Astrocyte (in vitro differentiated cells and primary cell): ENCODE data around the gene ZNF280C. TPM values are rescaled to one million over a fixed set of nuclear protein-coding genes. Genes with fewer than 3 reads are reported as not detected.
A peak's percentile ranks its signal among the peaks of the same experiment; 100 is the strongest.

Experiments
- DNase-seq: peaks from one replicate; pipeline ENCODE4 v3.0.0-alpha.2; 2010; ENCODE audit warnings: low read depth
- FAIRE-seq: peaks from 2 replicates; lab custom pipeline; 2011; peaks lifted over from hg19 to GRCh38; lab: Jason Lieb, UNC
- H2AFZ ChIP-seq: 2 replicates; pipeline ENCODE4 v1.6.0; 2012; ENCODE audit warnings: low read depth, low read length, inconsistent platforms
- H3K27ac ChIP-seq: 2 replicates; pipeline ENCODE4 v1.5.1; 2011; ENCODE audit warnings: low read depth, low read length, inconsistent platforms
- H3K27me3 ChIP-seq: 2 replicates; pipeline ENCODE4 v1.6.0; 2011; ENCODE audit warnings: low read length, inconsistent platforms; ENCODE audit not compliant: insufficient read depth
- H3K36me3 ChIP-seq: 2 replicates; pipeline ENCODE4 v1.5.1; 2011; ENCODE audit warnings: low read length, inconsistent platforms; ENCODE audit not compliant: insufficient read depth
- H3K4me1 ChIP-seq: 2 replicates; pipeline ENCODE4 v1.5.1; 2011; ENCODE audit warnings: low read length, inconsistent platforms; ENCODE audit not compliant: insufficient read depth
- H3K4me2 ChIP-seq: 2 replicates; pipeline ENCODE4 v1.6.0; 2012; ENCODE audit warnings: low read length, inconsistent platforms
- H3K4me3 ChIP-seq: 2 replicates; pipeline ENCODE4 v1.5.1; 2011; ENCODE audit warnings: low read depth, mild to moderate bottlenecking, low read length, inconsistent platforms; ENCODE audit not compliant: insufficient read depth
- H3K79me2 ChIP-seq: 2 replicates; pipeline ENCODE4 v1.6.0; 2012; ENCODE audit warnings: mild to moderate bottlenecking, low read length, inconsistent platforms; ENCODE audit not compliant: insufficient read depth
- H3K9ac ChIP-seq: 2 replicates; pipeline ENCODE4 v1.6.0; 2012; ENCODE audit warnings: mild to moderate bottlenecking, low read length, inconsistent platforms
- H3K9me3 ChIP-seq: 2 replicates; pipeline ENCODE4 v1.5.1; 2012; ENCODE audit warnings: low read depth, mild to moderate bottlenecking, low read length, inconsistent platforms; ENCODE audit not compliant: insufficient read depth
- H4K20me1 ChIP-seq: 2 replicates; pipeline ENCODE4 v1.6.0; 2012; ENCODE audit warnings: low read length, inconsistent platforms; ENCODE audit not compliant: insufficient read depth
- H3K27ac Mint-ChIP-seq: one replicate; pipeline ENCODE4 v1.8.0; 2021; ENCODE audit warnings: mild to moderate bottlenecking, mixed read lengths; ENCODE audit not compliant: unreplicated experiment
- H3K27me3 Mint-ChIP-seq: one replicate; pipeline ENCODE4 v1.8.0; 2021; ENCODE audit warnings: low read depth, mixed read lengths; ENCODE audit not compliant: unreplicated experiment
- H3K36me3 Mint-ChIP-seq: one replicate; pipeline ENCODE4 v1.8.0; 2021; ENCODE audit warnings: low read depth, mixed read lengths; ENCODE audit not compliant: unreplicated experiment
- H3K4me1 Mint-ChIP-seq: one replicate; pipeline ENCODE4 v1.8.0; 2021; ENCODE audit warnings: low read depth, mixed read lengths; ENCODE audit not compliant: unreplicated experiment
- H3K4me3 Mint-ChIP-seq: one replicate; pipeline ENCODE4 v1.8.0; 2021; ENCODE audit warnings: mild to moderate bottlenecking, moderate library complexity, mixed read lengths; ENCODE audit not compliant: unreplicated experiment
- H3K9me3 Mint-ChIP-seq: one replicate; pipeline ENCODE4 v1.8.0; 2021; ENCODE audit warnings: mild to moderate bottlenecking, mixed read lengths; ENCODE audit not compliant: unreplicated experiment
- EZH2 ChIP-seq: IDR thresholded peaks from 2 replicates; pipeline ENCODE4 v1.6.1; 2012; ENCODE audit warnings: mild to moderate bottlenecking, low read length, inconsistent platforms; ENCODE audit not compliant: insufficient read depth
- total RNA-seq: library from RNA; stranded (reverse); gene quantifications from 2 replicates; pipeline ENCODE4 v1.2.1, GENCODE V29; 2021
- TF ChIP-seq, protein P1 (sequence below): IDR thresholded peaks from 2 replicates; pipeline ENCODE4 v1.5.1; 2011; ENCODE audit warnings: low read depth, mild to moderate bottlenecking, inconsistent platforms, low read length, moderate library complexity; ENCODE audit not compliant: insufficient read depth

ZNF280C gene
- total RNA-seq, 1 donor from 2014 or later, result 7.8 TPM

DNA sequence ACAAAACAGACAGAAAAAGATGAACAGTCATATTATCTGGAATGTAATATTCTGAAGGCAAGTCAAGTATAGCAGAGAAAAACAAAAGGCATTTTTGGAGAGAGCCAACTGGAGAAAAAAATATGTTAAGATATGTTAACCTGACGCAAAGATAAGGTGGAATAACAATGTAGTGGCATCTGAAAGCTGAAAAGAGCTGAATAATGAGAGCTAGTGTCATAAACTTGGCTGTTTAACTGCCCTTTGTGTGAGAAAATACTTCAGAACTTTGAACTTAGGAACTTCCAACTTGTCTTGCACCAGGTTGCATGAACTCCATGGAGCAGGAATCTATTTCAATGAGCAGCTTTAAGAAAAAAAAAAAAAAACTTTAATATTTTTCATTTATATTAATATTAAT, 64.1 kb downstream of the ZNF280C start:
- H3K27ac ChIP-seq, result no peak overlapping the region
- Mint-ChIP-seq H3K36me3 (peaks cover 2% of the 10 kb centered on the region), H3K27me3 (no peaks in the 10 kb centered on the region), H3K4me3 (no peak overlapping the region), H3K27ac (no peak overlapping the region), H3K4me1 (no peaks in the 10 kb centered on the region), H3K9me3 (no peaks in the 10 kb centered on the region)
- DNase-seq (no peak), FAIRE-seq (no peak)
- no peak overlapping the region for H3K9ac ChIP-seq
- no peaks in the 10 kb centered on the region for H3K27me3 ChIP-seq
- H3K4me2 ChIP-seq, result no peak overlapping the region
- no peaks in the 10 kb centered on the region for H3K79me2 ChIP-seq
- H3K36me3 ChIP-seq, result peaks cover 2% of the 10 kb centered on the region
- no peaks in the 10 kb centered on the region for H4K20me1 ChIP-seq
- H3K9me3 ChIP-seq, result no peaks in the 10 kb centered on the region
- H3K4me1 ChIP-seq, result no peaks in the 10 kb centered on the region
- no peak overlapping the region for H3K4me3 ChIP-seq
- no peak for TF ChIP-seq EZH2
- TF ChIP-seq, protein P1, sequence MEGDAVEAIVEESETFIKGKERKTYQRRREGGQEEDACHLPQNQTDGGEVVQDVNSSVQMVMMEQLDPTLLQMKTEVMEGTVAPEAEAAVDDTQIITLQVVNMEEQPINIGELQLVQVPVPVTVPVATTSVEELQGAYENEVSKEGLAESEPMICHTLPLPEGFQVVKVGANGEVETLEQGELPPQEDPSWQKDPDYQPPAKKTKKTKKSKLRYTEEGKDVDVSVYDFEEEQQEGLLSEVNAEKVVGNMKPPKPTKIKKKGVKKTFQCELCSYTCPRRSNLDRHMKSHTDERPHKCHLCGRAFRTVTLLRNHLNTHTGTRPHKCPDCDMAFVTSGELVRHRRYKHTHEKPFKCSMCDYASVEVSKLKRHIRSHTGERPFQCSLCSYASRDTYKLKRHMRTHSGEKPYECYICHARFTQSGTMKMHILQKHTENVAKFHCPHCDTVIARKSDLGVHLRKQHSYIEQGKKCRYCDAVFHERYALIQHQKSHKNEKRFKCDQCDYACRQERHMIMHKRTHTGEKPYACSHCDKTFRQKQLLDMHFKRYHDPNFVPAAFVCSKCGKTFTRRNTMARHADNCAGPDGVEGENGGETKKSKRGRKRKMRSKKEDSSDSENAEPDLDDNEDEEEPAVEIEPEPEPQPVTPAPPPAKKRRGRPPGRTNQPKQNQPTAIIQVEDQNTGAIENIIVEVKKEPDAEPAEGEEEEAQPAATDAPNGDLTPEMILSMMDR, result no peak
- no peak overlapping the region for H2AFZ ChIP-seq

DNA sequence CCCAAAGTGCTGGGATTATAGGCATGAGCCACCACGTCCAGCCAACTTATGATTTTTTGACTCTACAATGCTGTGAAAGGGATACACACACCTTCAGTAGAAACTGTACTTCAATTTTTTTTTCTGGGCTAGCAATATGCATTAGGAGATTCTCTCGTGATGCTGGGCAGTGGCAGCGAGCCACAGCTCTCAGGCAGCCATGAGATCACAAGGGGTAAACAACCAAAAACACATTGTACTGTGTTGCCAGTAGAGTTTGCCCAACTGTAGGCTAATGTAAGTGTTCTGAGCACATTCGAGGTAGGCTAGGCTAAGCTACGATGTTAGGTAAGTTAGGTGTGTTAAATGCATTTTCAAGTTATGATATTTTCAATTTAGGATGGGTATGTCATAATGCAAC, 71.2 kb downstream of the ZNF280C start:
- Mint-ChIP-seq H3K9me3 (no peaks in the 10 kb centered on the region), H3K27me3 (peaks cover under 1% of the 10 kb centered on the region), H3K36me3 (no peaks in the 10 kb centered on the region), H3K27ac (no peak overlapping the region), H3K4me3 (no peak overlapping the region), H3K4me1 (no peaks in the 10 kb centered on the region)
- TF ChIP-seq, protein P1, result no peak
- TF ChIP-seq EZH2, result no peak
- Histone ChIP-seq H3K79me2 (no peaks in the 10 kb centered on the region), H3K9ac (no peak overlapping the region), H3K27me3 (no peaks in the 10 kb centered on the region), H3K4me1 (no peaks in the 10 kb centered on the region), H3K4me3 (no peak overlapping the region), H3K4me2 (no peak overlapping the region), H2AFZ (no peak overlapping the region), H3K36me3 (no peaks in the 10 kb centered on the region), H3K9me3 (no peaks in the 10 kb centered on the region), H4K20me1 (no peaks in the 10 kb centered on the region), H3K27ac (no peak overlapping the region)
- FAIRE-seq (peak; percentile 70), DNase-seq (no peak)

DNA sequence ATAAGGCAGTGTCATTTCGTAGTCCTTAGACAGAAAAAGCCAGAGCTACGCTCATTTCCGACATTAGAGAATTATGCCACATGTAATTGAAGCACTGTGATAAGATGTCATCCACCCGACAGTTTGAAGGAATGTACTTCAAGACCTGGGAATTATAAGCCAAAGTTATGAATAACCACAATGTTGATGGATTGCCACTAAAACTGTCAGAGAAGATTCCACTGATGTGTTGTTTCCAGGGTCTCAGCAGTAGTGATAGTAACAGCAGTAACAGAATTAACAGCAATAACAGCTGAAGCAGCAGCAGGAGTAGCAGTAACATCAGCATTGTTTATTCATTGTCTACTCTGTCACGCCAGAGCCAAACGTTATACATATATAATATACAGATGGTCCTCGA, 72.2 kb downstream of the ZNF280C start:
- H4K20me1 ChIP-seq, result no peaks in the 10 kb centered on the region
- H3K27me3 Mint-ChIP-seq, result peaks cover 2% of the 10 kb centered on the region
- no peak overlapping the region for H3K4me2 ChIP-seq
- H3K36me3 Mint-ChIP-seq, result no peaks in the 10 kb centered on the region
- H3K4me3 Mint-ChIP-seq, result no peak overlapping the region
- H3K9me3 Mint-ChIP-seq, result no peaks in the 10 kb centered on the region
- no peak overlapping the region for H3K27ac ChIP-seq
- no peaks in the 10 kb centered on the region for H3K9me3 ChIP-seq
- no peak overlapping the region for H2AFZ ChIP-seq
- FAIRE-seq (no peak), DNase-seq (no peak)
- no peak overlapping the region for H3K4me3 ChIP-seq
- H3K4me1 ChIP-seq, result no peaks in the 10 kb centered on the region
- TF ChIP-seq EZH2, result no peak
- H3K27me3 ChIP-seq, result no peaks in the 10 kb centered on the region
- H3K36me3 ChIP-seq, result no peaks in the 10 kb centered on the region
- H3K9ac ChIP-seq, result no peak overlapping the region
- no peaks in the 10 kb centered on the region for H3K4me1 Mint-ChIP-seq
- H3K79me2 ChIP-seq, result no peaks in the 10 kb centered on the region
- no peak overlapping the region for H3K27ac Mint-ChIP-seq
